ENCODE results near the gene LECT2.

The LECT2 gene

GRCh38 chr5:135937245-135937911 lies 17.4 kb downstream of the LECT2 start:
- CTCF ChIA-PET = interaction anchor here (0.7 to 1.6 kb wide), 5 partner anchors 104 to 501 kb away, joined by 3 to 6 read pairs (median 3); no protein-coding TSS in a partner anchor
- POLR2A ChIA-PET = interaction anchor here (1.0 kb wide), 1 partner anchor 16 kb away, joined by 3 read pairs; no protein-coding TSS in a partner anchor
- no peak for DNase-seq (ENCODE audit: extremely low spot score)
- TF ChIP-seq FOXA1 (IDR thresholded peaks at IDR 0.05) (no peak), ZNF384 (IDR thresholded peaks at IDR 0.05) (no peak), SP1 (IDR thresholded peaks at IDR 0.05) (no peak), ARNT (IDR thresholded peaks at IDR 0.05) (no peak), FOXM1 (IDR thresholded peaks at IDR 0.05; ENCODE audit: borderline replicate concordance) (no peak), HDGF (IDR thresholded peaks at IDR 0.05; ENCODE audit: borderline replicate concordance) (no peak), CTBP1 (IDR thresholded peaks at IDR 0.05; ENCODE audit: borderline replicate concordance) (no peak), SUZ12 (IDR thresholded peaks at IDR 0.05) (no peak), PKNOX1 (IDR thresholded peaks at IDR 0.05) (no peak), FOXK2 (IDR thresholded peaks at IDR 0.05) (no peak), NFRKB (IDR thresholded peaks at IDR 0.05) (no peak), TARDBP (IDR thresholded peaks at IDR 0.05) (no peak), LEF1 (IDR thresholded peaks at IDR 0.05; ENCODE audit: borderline replicate concordance) (no peak), ELF4 (IDR thresholded peaks at IDR 0.05) (no peak), L3MBTL2 (conservative IDR thresholded peaks at IDR 0.05) (no peak)

GRCh38 chr5:135934939-135935338 lies 19.8 kb downstream of the LECT2 start:
- POLR2A ChIA-PET = no interaction called here
- CTCF ChIA-PET = interaction anchor here (0.6 kb wide), 1 partner anchor 1064 kb away, joined by 3 read pairs; no protein-coding TSS in a partner anchor
- no peak for DNase-seq (ENCODE audit: extremely low spot score)
- no peak for TF ChIP-seq PKNOX1 (IDR thresholded peaks at IDR 0.05)
- no peak for TF ChIP-seq TARDBP (IDR thresholded peaks at IDR 0.05)
- no peak for TF ChIP-seq L3MBTL2 (conservative IDR thresholded peaks at IDR 0.05)
- TF ChIP-seq NFRKB (IDR thresholded peaks at IDR 0.05) = no peak
- no peak for TF ChIP-seq FOXK2 (IDR thresholded peaks at IDR 0.05)

GRCh38 chr5:135930949-135931295 lies 23.9 kb downstream of the LECT2 start:
- DNase-seq (ENCODE audit: extremely low spot score) = no peak
- ChIA-PET POLR2A (no interaction called here), CTCF (interaction anchor here (1.0 kb wide), 1 partner anchor 40 kb away, joined by 3 read pairs; no protein-coding TSS in a partner anchor)
- TF ChIP-seq FOXA1 (IDR thresholded peaks at IDR 0.05) (no peak), L3MBTL2 (conservative IDR thresholded peaks at IDR 0.05) (no peak), FOXK2 (IDR thresholded peaks at IDR 0.05) (no peak), FOXM1 (IDR thresholded peaks at IDR 0.05; ENCODE audit: borderline replicate concordance) (no peak), NFRKB (IDR thresholded peaks at IDR 0.05) (no peak), ARNT (IDR thresholded peaks at IDR 0.05) (no peak), SUZ12 (IDR thresholded peaks at IDR 0.05) (no peak), ELF4 (IDR thresholded peaks at IDR 0.05) (no peak), BHLHE40 (IDR thresholded peaks at IDR 0.05; ENCODE audit: borderline replicate concordance) (no peak), TARDBP (IDR thresholded peaks at IDR 0.05) (no peak), LEF1 (IDR thresholded peaks at IDR 0.05; ENCODE audit: borderline replicate concordance) (no peak), HDGF (IDR thresholded peaks at IDR 0.05; ENCODE audit: borderline replicate concordance) (no peak), CTBP1 (IDR thresholded peaks at IDR 0.05; ENCODE audit: borderline replicate concordance) (no peak)

GRCh38 chr5:135930029-135930948 lies 24.5 kb downstream of the LECT2 start:
- POLR2A ChIA-PET = no interaction called here

GRCh38 chr5:135921388-135921787 lies 33.4 kb downstream of the LECT2 start:
- TF ChIP-seq NFRKB (IDR thresholded peaks at IDR 0.05) = no peak
- TF ChIP-seq BHLHE40 (IDR thresholded peaks at IDR 0.05; ENCODE audit: borderline replicate concordance) = no peak
- no peak for TF ChIP-seq FOXM1 (IDR thresholded peaks at IDR 0.05; ENCODE audit: borderline replicate concordance)
- TF ChIP-seq FOXA1 (IDR thresholded peaks at IDR 0.05) = no peak
- TF ChIP-seq FOXK2 (IDR thresholded peaks at IDR 0.05) = no peak
- no peak for TF ChIP-seq HDGF (IDR thresholded peaks at IDR 0.05; ENCODE audit: borderline replicate concordance)
- no peak for TF ChIP-seq CTBP1 (IDR thresholded peaks at IDR 0.05; ENCODE audit: borderline replicate concordance)
- TF ChIP-seq PKNOX1 (IDR thresholded peaks at IDR 0.05) = no peak
- TF ChIP-seq SP1 (IDR thresholded peaks at IDR 0.05) = no peak
- no peak for TF ChIP-seq LEF1 (IDR thresholded peaks at IDR 0.05; ENCODE audit: borderline replicate concordance)
- no peak for TF ChIP-seq ELF4 (IDR thresholded peaks at IDR 0.05)
- no peak for TF ChIP-seq ARNT (IDR thresholded peaks at IDR 0.05)
- TF ChIP-seq L3MBTL2 (conservative IDR thresholded peaks at IDR 0.05) = no peak
- no peak for TF ChIP-seq TARDBP (IDR thresholded peaks at IDR 0.05)
- no peak for TF ChIP-seq SUZ12 (IDR thresholded peaks at IDR 0.05)
- TF ChIP-seq ZNF384 (IDR thresholded peaks at IDR 0.05) = no peak
- CTCF ChIA-PET = interaction anchor here (1.2 kb wide), 1 partner anchor 355 kb away, joined by 4 read pairs; no protein-coding TSS in a partner anchor
- POLR2A ChIA-PET = interaction anchor here (0.7 to 1.5 kb wide), 2 partner anchors 9 to 16 kb away, joined by 3 read pairs; no protein-coding TSS in a partner anchor
- no peak for DNase-seq (ENCODE audit: extremely low spot score)

More at GRCh38 chr5:135930029-135930948, 24.5 kb downstream of the LECT2 start:
- TF ChIP-seq LEF1 (IDR thresholded peaks at IDR 0.05; ENCODE audit: borderline replicate concordance) (no peak), L3MBTL2 (conservative IDR thresholded peaks at IDR 0.05) (peak; percentile 74; the same call in 1 of the 2 replicates), ARNT (IDR thresholded peaks at IDR 0.05) (no peak), CTBP1 (IDR thresholded peaks at IDR 0.05; ENCODE audit: borderline replicate concordance) (no peak), SP1 (IDR thresholded peaks at IDR 0.05) (no peak), FOXK2 (IDR thresholded peaks at IDR 0.05) (no peak), SUZ12 (IDR thresholded peaks at IDR 0.05) (no peak), TARDBP (IDR thresholded peaks at IDR 0.05) (no peak)
- peak; percentile 56 for DNase-seq (ENCODE audit: extremely low spot score)
- CTCF ChIA-PET = interaction anchor here (0.6 to 1.0 kb wide), 2 partner anchors 39 to 47 kb away, joined by 3 read pairs; no protein-coding TSS in a partner anchor
